ENCODE results near the gene C2orf80. TPM values are rescaled to one million over a fixed set of nuclear protein-coding genes. Genes with fewer than 3 reads are reported as not detected.

Gene C2orf80
- polyA plus RNA-seq, 1 of the 3 experiments (the other 2 are of a cell fraction): not detected

DNA sequence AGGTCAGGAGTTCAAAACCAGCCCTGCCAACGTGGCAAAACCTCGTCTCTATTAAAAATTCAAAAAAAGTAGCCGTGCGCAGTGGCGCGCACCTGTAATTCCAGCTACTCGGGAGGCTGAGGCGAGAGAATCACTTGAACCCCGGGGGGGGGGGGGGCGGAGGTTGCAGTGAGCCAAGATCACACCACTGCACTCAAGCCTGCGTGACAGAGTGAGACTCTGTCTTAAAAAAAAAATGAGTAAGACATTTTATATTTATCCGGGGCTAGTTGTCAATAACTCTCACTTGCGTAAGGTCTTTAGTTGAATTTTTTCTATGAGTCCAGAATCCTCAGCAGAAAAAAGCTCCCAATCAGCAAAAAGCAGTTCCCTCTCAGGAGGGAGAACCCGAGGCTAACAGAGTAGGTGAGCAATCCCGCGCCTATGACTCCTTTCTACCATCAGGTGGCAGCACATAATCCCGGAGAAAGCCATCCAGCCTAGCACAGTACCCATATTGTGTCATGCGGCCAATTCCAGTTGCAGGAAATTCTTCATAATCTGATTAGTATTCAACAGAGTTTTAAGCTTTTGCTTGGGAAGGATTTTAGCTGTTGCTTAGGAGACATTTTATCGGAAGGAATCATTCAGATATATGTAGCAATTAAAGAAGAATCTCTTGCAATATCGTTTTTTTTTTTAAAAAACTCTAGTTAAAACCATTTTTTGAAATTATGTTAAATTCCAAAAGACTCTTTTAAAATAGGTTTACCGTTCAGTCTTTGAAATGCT is 14.6 kb downstream of the C2orf80 start (continued):
- TF ChIP-seq ZBTB33 (IDR thresholded peaks at IDR 0.05; ENCODE audit: borderline replicate concordance, low read depth) (no peak), RCOR1 (IDR thresholded peaks at IDR 0.05; ENCODE audit: low read length) (peak; percentile 51; the same call in 1 of the 2 replicates)

- no peak for DNase-seq
- H3K9me2 ChIP-seq: no peaks in the 10 kb centered on the region
- H3K4me1 ChIP-seq (ENCODE audit: control insufficient read depth in 1 of 2, insufficient read depth in 2 of 2, low read depth in 1 of 2, low read length in 1 of 2): no peaks in the 10 kb centered on the region; a peak in 2 of 4 replicates
- TF ChIP-seq ELF1 (IDR thresholded peaks at IDR 0.05): no peak
- peaks cover 6% of the 10 kb centered on the region for H3F3A ChIP-seq (replicated peaks; ENCODE audit: insufficient read depth)
- no peaks in the 10 kb centered on the region for H3K27me3 ChIP-seq (ENCODE audit: insufficient read depth)
- no peaks in the 10 kb centered on the region for H3K9me3 ChIP-seq
- no peak overlapping the region for H3K9ac ChIP-seq
- H3K4me3 ChIP-seq (ENCODE audit: low read depth in 2 of 2, low read length in 1 of 2): no peak overlapping the region
- no peak overlapping the region for H2AFZ ChIP-seq (ENCODE audit: low read depth)
- POLR2A ChIA-PET: no interaction called here
- 90% methylated on average over 9 of the region's 9 CpGs for WGBS (ENCODE audit: low lambda C conversion rate)
- H3K36me3 ChIP-seq (replicated peaks in 1 of 2; ENCODE audit: control insufficient read depth in 1 of 2, insufficient read depth in 2 of 2, low read length in 1 of 2): no peaks in the 10 kb centered on the region
- no peak overlapping the region for H3K27ac ChIP-seq (ENCODE audit: low read depth in 2 of 2, low read length in 1 of 2)
- CTCF ChIA-PET: interaction anchor here (1.0 to 4.2 kb wide), 15 partner anchors 9 to 425 kb away, joined by 3 to 81 read pairs (median 7); partner anchors contain the start of genes CRYGA and IDH1
- no peak overlapping the region for H3K4me2 ChIP-seq
- no peaks in the 10 kb centered on the region for H3K79me2 ChIP-seq (ENCODE audit: insufficient read depth)
- no peaks in the 10 kb centered on the region for H4K20me1 ChIP-seq (ENCODE audit: insufficient read depth)
Measured at GRCh38 chr2:208174144-208174543, 15.7 kb downstream of the C2orf80 start.

GRCh38 chr2:208172125-208172524 is 17.7 kb downstream of the C2orf80 start:
- Histone ChIP-seq H3K4me3 (ENCODE audit: low read depth in 2 of 2, low read length in 1 of 2) (no peak overlapping the region), H3K36me3 (replicated peaks in 1 of 2; ENCODE audit: control insufficient read depth in 1 of 2, insufficient read depth in 2 of 2, low read length in 1 of 2) (no peaks in the 10 kb centered on the region), H3K9me3 (no peaks in the 10 kb centered on the region), H4K20me1 (ENCODE audit: insufficient read depth) (no peaks in the 10 kb centered on the region), H3K27ac (ENCODE audit: low read depth in 2 of 2, low read length in 1 of 2) (no peak overlapping the region), H3K4me2 (no peak overlapping the region), H3F3A (replicated peaks; ENCODE audit: insufficient read depth) (peaks cover 6% of the 10 kb centered on the region), H3K9me2 (no peaks in the 10 kb centered on the region), H3K79me2 (ENCODE audit: insufficient read depth) (no peaks in the 10 kb centered on the region), H3K4me1 (ENCODE audit: control insufficient read depth in 1 of 2, insufficient read depth in 2 of 2, low read depth in 1 of 2, low read length in 1 of 2) (no peaks in the 10 kb centered on the region; a peak in 2 of 4 replicates), H3K27me3 (ENCODE audit: insufficient read depth) (no peaks in the 10 kb centered on the region), H3K9ac (no peak overlapping the region), H2AFZ (ENCODE audit: low read depth) (no peak overlapping the region)
- CTCF ChIA-PET: interaction anchor here (1.0 kb wide), 1 partner anchor 70 kb away, joined by 5 read pairs; no protein-coding TSS in a partner anchor
- no peak for DNase-seq
- POLR2A ChIA-PET: no interaction called here
- TF ChIP-seq GATA2 (CRISPR knock-in tag; IDR thresholded peaks at IDR 0.05): no peak
- no peak for TF ChIP-seq TAF1 (IDR thresholded peaks at IDR 0.05; ENCODE audit: borderline replicate concordance, low read depth, low read length)
- no peak for TF ChIP-seq SIN3A (IDR thresholded peaks at IDR 0.05; ENCODE audit: borderline replicate concordance, low read depth, low read length)
- TF ChIP-seq TCF12 (IDR thresholded peaks at IDR 0.05): no peak
- TF ChIP-seq, protein P1, sequence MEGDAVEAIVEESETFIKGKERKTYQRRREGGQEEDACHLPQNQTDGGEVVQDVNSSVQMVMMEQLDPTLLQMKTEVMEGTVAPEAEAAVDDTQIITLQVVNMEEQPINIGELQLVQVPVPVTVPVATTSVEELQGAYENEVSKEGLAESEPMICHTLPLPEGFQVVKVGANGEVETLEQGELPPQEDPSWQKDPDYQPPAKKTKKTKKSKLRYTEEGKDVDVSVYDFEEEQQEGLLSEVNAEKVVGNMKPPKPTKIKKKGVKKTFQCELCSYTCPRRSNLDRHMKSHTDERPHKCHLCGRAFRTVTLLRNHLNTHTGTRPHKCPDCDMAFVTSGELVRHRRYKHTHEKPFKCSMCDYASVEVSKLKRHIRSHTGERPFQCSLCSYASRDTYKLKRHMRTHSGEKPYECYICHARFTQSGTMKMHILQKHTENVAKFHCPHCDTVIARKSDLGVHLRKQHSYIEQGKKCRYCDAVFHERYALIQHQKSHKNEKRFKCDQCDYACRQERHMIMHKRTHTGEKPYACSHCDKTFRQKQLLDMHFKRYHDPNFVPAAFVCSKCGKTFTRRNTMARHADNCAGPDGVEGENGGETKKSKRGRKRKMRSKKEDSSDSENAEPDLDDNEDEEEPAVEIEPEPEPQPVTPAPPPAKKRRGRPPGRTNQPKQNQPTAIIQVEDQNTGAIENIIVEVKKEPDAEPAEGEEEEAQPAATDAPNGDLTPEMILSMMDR (IDR thresholded peaks at IDR 0.05): no peak
- no peak for TF ChIP-seq FOXJ3 (CRISPR knock-in tag; IDR thresholded peaks at IDR 0.05)
- TF ChIP-seq NFIC (IDR thresholded peaks at IDR 0.05; ENCODE audit: borderline replicate concordance): no peak
- no peak for TF ChIP-seq RCOR1 (IDR thresholded peaks at IDR 0.05; ENCODE audit: low read length)
- TF ChIP-seq ELF1 (IDR thresholded peaks at IDR 0.05): no peak
- no peak for TF ChIP-seq RFX5 (IDR thresholded peaks at IDR 0.05; ENCODE audit: low read length)
- TF ChIP-seq USF2 (IDR thresholded peaks at IDR 0.05; ENCODE audit: borderline replicate concordance, low read depth, low read length): no peak
- TF ChIP-seq NRF1 (IDR thresholded peaks at IDR 0.05; ENCODE audit: low read depth, low read length): no peak
- no peak for TF ChIP-seq ZBTB33 (IDR thresholded peaks at IDR 0.05; ENCODE audit: borderline replicate concordance, low read depth)
- TF ChIP-seq CHD2 (IDR thresholded peaks at IDR 0.05; ENCODE audit: low read length, partially characterized antibody): no peak
- TF ChIP-seq TEAD4 (IDR thresholded peaks at IDR 0.05; ENCODE audit: borderline replicate concordance, insufficient read depth): no peak
- no peak for TF ChIP-seq PBX3 (IDR thresholded peaks at IDR 0.05)
- WGBS (ENCODE audit: low lambda C conversion rate): 85% methylated on average over 4 of the region's 4 CpGs
